CD4-positive, alpha-beta T cell treated with Interferon alpha-2 for 1 hour (primary cell): ENCODE measurements around the gene SHROOM3.

Source experiments
- DNase-seq, 2 donors: peaks; one replicate each; pipeline ENCODE4 v3.0.0-alpha.2; 2020 to 2022

SHROOM3 gene

GRCh38 chr4:76733068-76733771 is 298.2 kb downstream of the SHROOM3 start:
- no peak for DNase-seq

DNA sequence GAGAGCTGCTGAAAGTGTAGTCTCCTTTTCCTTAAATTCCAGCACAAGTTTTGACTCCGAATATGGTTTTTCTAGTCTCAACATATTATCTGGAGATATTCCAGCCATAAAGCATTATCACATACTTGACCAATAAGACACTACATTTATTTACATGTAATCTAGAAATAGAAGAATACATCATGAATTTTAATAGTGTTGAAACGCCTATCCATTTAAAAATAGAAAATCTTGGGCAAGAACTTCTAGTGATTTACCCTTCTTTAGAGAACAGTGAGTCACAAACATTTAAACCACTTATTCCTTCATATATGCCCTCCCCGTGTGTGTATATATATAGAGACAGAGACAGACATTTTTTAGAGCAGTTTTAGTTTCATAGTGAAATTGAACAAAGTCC is 301.4 kb downstream of the SHROOM3 start:
- no peak for DNase-seq

DNA sequence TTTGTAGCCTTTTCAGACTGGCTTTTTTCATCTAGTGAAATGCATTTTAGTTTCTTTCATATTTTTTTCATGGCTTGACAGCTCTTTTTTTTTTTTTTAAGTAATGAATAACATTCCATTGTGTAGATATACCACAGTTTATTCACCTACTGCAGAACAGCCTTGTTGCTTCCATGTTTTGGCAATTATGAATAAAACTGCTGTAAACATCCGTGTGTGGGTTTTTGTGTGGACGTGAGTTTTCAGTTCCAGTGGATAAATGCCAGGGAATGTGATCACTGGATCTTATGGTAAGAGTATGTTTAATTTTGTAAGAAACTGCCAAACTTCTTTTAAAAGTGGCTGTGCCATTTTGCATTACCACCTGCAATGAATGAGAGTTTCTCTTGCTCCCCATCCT is 302.2 kb downstream of the SHROOM3 start:
- no peak for DNase-seq

DNA sequence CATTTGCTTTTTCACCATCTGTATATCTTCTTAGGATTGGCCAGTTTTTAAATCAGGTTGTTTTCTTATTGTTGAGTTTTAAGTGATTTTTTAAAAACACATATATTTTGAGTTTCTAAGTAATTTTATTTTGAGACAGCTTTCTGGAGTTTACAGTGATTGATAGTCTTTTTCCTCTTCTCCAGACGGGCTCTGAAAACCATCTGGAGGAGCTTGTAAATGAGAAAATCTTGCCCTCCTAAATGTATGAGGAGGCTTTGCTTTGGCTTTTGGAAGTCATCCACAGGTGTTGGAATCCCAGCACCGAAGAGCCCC is 302.7 kb downstream of the SHROOM3 start:
- DNase-seq, result no peak

- DNase-seq, result no peak
Measured at GRCh38 chr4:76738086-76738931, 303.3 kb downstream of the SHROOM3 start.

DNA sequence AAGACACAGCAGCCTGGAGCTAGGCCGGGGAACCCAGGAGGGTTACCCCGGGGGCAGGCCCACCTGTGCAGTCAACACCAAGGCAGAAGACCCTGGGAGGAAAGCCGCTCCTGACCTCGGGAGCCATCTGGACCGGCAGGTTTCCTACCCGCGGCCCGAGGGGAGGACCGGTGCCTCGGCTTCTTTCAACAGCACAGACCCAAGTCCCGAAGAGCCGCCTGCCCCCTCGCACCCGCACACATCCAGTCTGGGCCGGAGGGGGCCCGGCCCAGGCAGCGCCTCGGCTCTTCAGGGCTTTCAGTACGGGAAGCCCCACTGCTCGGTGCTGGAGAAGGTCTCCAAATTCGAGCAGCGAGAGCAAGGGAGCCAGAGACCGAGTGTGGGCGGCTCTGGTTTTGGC is 305.2 kb downstream of the SHROOM3 start:
- no peak for DNase-seq

DNA sequence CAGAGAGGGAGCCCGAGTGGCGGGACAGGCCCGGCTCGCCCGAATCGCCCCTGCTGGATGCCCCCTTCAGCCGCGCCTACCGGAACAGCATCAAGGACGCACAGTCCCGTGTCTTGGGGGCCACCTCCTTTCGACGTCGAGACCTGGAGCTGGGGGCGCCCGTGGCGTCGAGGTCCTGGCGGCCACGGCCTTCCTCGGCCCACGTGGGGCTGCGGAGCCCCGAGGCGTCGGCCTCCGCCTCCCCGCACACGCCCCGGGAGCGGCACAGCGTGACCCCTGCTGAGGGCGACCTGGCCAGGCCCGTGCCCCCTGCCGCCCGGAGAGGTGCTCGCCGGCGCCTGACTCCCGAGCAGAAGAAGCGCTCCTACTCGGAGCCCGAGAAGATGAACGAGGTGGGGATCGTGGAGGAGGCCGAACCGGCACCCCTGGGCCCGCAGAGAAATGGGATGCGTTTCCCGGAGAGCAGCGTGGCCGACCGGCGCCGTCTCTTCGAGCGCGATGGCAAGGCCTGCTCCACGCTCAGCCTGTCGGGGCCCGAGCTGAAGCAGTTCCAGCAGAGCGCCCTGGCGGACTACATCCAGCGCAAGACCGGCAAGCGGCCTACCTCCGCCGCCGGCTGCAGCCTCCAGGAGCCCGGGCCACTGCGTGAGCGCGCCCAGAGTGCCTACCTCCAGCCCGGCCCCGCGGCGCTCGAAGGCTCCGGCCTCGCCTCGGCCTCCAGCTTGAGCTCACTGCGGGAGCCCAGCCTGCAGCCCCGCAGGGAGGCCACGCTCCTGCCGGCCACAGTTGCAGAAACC is 306.0 kb downstream of the SHROOM3 start:
- DNase-seq, result no peak

DNA sequence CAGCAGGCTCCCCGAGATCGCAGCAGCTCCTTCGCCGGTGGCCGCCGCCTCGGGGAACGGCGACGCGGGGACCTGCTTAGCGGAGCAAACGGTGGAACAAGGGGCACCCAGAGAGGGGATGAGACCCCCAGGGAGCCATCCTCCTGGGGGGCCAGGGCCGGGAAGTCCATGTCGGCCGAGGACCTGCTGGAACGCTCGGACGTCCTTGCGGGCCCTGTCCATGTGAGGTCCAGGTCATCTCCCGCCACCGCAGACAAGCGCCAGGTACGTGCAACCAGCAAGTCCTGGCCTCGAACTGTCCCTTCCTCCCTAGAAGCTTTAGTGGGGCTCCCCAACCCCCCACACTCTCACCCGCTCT is 306.6 kb downstream of the SHROOM3 start:
- DNase-seq, result no peak

GRCh38 chr4:76744241-76744921 is 309.4 kb downstream of the SHROOM3 start:
- DNase-seq, result no peak

- DNase-seq, result no peak
Measured at GRCh38 chr4:76745240-76745639, 310.2 kb downstream of the SHROOM3 start.

DNA sequence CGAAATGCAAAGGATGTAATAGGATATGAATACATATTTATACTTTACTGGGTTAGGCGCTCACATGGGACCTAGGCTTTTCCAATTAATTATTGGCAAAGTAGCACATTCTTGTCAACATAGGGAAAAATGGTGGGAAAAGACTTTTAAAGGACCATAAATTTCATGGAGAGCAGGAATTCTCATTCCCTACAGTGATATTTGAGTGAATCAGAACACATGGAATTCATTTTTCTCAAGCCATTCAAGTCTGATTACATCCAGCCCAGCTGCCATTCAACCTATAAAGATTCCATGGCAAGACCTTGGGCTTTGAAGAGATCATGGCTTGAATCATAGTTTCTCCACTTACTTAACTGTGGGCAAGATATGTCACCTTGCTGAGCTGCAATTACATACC is 312.5 kb downstream of the SHROOM3 start:
- DNase-seq, result no peak

- peak in 1 of 2 donors; percentile 7 for DNase-seq
Measured at GRCh38 chr4:76748649-76749048, 313.6 kb downstream of the SHROOM3 start.

GRCh38 chr4:76749355-76749754 is 314.3 kb downstream of the SHROOM3 start:
- no peak for DNase-seq

DNA sequence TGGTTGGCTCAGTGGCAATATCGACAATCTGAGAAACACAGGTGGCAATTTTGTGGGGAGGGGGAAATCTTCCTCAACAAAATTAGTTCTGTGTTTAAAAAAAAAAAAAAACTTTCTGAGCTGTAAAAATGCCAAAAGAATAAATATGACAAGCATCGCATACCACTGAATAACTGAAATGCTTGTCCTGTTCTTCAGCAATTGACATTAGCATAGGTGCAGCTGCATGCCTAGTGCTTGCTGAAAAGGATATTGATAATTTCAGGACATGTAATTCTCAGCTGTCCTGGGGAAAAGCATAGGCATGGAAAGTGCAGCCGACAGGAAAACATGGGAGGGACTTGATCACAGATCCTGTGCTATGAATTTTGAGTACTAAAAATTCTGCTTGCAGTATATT is 315.7 kb downstream of the SHROOM3 start:
- no peak for DNase-seq

- no peak for DNase-seq
Measured at GRCh38 chr4:76751612-76752343, 316.7 kb downstream of the SHROOM3 start.

DNA sequence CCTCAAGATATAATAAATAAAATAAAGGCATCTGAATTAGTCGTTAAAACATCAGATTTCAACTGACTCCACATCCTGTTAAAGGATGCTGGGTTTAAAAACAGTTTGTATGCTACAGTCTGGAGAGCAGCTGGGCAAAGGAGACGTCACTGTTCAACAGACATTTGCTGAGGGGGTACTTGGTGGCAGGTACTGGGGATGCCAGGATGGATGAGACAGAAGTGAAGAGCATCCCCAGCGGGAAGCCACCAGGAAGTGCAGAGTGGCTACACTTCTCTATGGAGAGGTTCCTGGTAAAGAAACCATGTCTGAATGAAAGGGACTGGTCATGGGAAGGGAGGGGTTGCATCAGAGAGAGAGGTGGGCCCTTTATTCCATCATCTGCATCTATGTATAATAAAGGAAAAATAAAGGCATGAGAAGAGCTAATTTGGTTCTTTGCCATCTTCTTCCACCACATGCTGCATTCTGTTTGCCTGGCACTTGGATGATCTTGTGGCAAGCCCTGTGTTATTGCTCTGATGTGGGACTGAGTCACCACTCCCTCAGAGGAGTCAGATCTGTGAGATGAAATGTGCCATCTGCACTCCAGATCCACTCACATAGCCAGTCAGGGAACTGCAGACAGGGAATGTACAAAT is 318.0 kb downstream of the SHROOM3 start:
- DNase-seq, result no peak

DNA sequence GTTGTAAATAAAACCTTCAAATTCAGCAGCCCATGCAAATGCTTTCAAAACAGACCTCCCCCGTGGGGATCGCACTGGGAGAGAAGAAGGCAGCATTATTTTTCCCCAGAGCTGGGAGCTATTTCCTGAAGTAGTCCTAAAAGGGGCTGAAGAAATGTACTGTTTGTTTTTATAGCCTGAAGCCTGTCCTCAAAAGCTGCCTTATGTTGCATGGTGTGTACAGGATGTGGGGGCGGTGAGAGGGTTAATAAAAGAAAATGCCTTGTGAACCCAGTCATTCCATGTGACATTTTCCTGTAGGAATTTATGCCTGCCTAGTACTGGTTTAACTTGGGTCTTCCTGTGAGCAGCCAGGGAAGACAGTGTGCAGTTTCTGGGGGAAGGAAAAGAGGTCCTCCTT is 318.8 kb downstream of the SHROOM3 start:
- no peak for DNase-seq

- no peak for DNase-seq
Measured at GRCh38 chr4:76754439-76754838, 319.4 kb downstream of the SHROOM3 start.

DNA sequence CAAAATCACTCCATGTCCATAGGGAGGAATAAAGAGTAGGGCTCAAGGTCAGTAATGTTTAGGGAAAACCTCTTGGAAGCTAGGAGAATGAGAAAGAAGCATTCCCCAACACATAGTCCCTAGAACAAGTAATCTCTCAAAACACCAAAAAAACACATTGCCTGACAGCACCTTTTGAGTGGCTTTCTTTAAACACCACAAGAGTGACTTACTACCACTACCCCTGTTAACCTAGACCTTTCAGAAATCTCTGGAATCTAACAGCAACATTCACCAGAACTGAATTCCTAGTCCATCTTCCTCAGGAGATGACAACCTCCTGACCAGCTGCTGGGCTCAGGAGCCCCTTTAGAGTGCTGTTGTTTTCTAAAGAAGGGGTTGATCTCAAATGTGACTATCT is 320.7 kb downstream of the SHROOM3 start:
- DNase-seq, result no peak

DNA sequence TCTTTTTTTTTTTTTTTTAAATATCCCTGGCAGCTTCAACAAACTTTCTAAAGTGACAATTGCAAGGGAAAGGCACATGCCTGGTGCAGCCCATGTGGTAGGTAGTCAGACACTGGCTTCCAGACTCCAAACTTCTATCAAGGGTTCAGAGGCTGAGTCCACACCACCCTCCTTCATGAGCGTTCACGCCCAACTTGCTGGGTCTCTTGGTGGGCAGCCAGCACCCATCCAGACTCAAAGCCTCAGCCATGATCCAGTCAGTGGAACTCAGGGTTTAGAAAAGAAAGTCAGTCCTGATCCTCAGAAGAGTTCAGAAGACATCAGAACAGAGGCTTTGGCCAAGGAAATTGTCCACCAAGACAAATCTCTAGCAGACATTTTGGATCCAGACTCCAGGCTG is 321.4 kb downstream of the SHROOM3 start:
- DNase-seq, result no peak

GRCh38 chr4:76757418-76757939 is 322.4 kb downstream of the SHROOM3 start:
- no peak for DNase-seq
